Cardiac atrium fibroblast (primary cell): Measurements from ENCODE around the gene EML4. TPM values are rescaled to one million over a fixed set of nuclear protein-coding genes. Genes with fewer than 3 reads are reported as not detected.

Experiments used
- total RNA-seq: library from RNA; depleted of rRNA; stranded (reverse); fragments of >200 nt; gene quantifications from 2 replicates; pipeline ENCODE4 v1.2.3, GENCODE V29; 2015

The EML4 gene
- 55.1 and 56.3 TPM in 2 replicates for total RNA-seq

GRCh38 chr2:42169100-42169873 lies at the start of gene EML4:
EML4 (plus strand) TSS chr2:42169353; CDS start chr2:42169612, 259 bp downstream.

DNA sequence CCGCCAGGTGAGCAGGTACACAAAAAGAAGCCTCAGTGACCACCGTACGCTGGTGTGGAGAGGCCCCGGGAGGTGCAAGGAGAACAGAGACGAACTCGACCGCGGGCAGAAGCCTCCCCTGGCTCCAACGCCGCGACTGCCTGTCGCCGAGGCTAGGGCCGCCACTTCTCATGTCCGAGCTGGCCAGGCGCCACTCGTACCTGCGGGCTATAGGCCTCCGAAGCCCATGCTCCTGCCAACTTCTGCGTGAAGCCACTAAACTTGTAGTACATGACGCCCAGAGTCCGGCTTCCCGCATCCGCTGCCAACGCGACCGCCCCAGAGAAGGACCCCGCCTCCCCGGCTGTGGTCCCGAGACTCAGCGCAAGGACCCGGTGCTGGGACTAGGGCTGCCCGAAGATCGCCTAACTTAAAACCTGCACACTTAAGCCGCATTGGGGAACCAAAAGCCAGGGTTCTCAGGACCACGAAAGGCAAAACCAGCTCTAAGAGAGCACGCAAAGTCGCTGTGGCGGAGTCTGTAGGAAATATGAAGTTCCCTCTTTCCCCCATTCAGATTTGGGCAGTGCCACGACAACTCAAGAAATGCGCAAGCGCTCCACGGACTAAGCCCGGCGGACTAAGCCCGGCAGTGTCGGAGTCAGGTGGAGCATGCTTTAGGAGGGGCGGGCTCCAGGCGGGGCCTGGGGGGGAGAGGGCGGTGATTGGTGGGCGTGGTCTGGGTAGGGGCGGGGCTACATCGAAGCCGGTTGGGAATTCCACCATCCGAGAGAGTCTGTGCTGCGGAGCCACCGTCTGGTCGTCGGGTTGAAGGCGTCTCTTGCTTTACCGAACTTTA lies 192.0 kb downstream of the EML4 start, which contains the start of gene COX7A2L:
Gene COX7A2L, minus strand, starts transcription at position 328 of the 838 bp plus-strand sequence. Its CDS starts 56 bp downstream, at position 272.

Other genes with a start within 250 kb of the EML4 start
- gene PKDCC, start 121.3 kb upstream of the EML4 start, total RNA-seq: 94.1 and 99.8 TPM in 2 replicates
- 191 and 239 TPM in 2 replicates for gene COX7A2L, start 191.9 kb downstream of the EML4 start, total RNA-seq